GM12878 (cell line): Measurements from ENCODE around the gene GPC2. TPM values are rescaled to one million over a fixed set of nuclear protein-coding genes. Genes with fewer than 3 reads are reported as not detected.
A peak's percentile ranks its signal among the peaks of the same experiment; 100 is the strongest.

Experiments
- ATAC-seq: fragments of 200-7000 bp; cut with Tn5 transposase; 3 replicates; pipeline ENCODE4 v1.9.1; 2020; ENCODE audit warnings: mild to moderate bottlenecking, moderate library complexity
- BruUV-seq: library from RNA; stranded (reverse); fragments of 400-500 nt; replicated peaks from 2 replicates; lab custom pipeline; 2021; lab: Mats Ljungman, UMichigan
- CTCF ChIA-PET: fragments of 300-600 bp; sonication (Branson Sonifier 250); formaldehyde crosslinking; extraction: SDS; loops from one replicate; lab custom pipeline; 2021; ENCODE audit warnings: inconsistent platforms; lab: Yijun Ruan, JAX
- POLR2A ChIA-PET: fragments of 350-600 bp; formaldehyde crosslinking; extraction: SDS; loops from one replicate; lab custom pipeline; 2021; ENCODE audit warnings: inconsistent platforms; lab: Charles Lee
- RAD21 ChIA-PET: fragments of 300-600 bp; sonication (Branson Sonifier 250); formaldehyde crosslinking; loops from one replicate; lab custom pipeline; 2023; ENCODE audit warnings: antibody characterized with exemption; ENCODE audit not compliant: unreplicated experiment; lab: Charles Lee
- SMC1A ChIA-PET: fragments of 300-600 bp; sonication (Branson Sonifier 250); formaldehyde crosslinking; loops from one replicate; lab custom pipeline; 2023; ENCODE audit not compliant: unreplicated experiment, uncharacterized antibody; lab: Charles Lee
- DNase-seq: peaks from one replicate; pipeline ENCODE4 v3.0.0-alpha.2; 2011; ENCODE audit warnings: low read depth, low spot score
- FAIRE-seq: peaks from 3 replicates; lab custom pipeline; 2011; peaks lifted over from hg19 to GRCh38; lab: Jason Lieb, UNC
- H2AFZ ChIP-seq: 2 replicates; pipeline ENCODE4 v1.6.0; 2011; ENCODE audit warnings: low read depth, low read length, control low read depth; ENCODE audit not compliant: control insufficient read depth
- H3K27ac ChIP-seq: 2 replicates; pipeline ENCODE4 v1.5.1; 2011; ENCODE audit warnings: control low read depth; ENCODE audit not compliant: control insufficient read depth, insufficient read depth
- H3K27me3 ChIP-seq, 2 experiments: replicated peaks in 1 of 2; 2 replicates each; pipeline versions ENCODE4 v1.6.0 to v1.6.1; 2011; ENCODE audit warnings: low read length in 1 of 2; ENCODE audit not compliant: control insufficient read depth in 2 of 2, insufficient read depth in 2 of 2
- H3K36me3 ChIP-seq, 2 experiments: 2 replicates each; pipeline ENCODE4 v1.5.1; 2011; ENCODE audit warnings: low read length in 1 of 2; ENCODE audit not compliant: control insufficient read depth in 2 of 2, insufficient read depth in 2 of 2
- H3K4me1 ChIP-seq: 2 replicates; pipeline ENCODE4 v1.6.1; 2011; ENCODE audit warnings: mild to moderate bottlenecking, low read length, moderate library complexity, mixed read lengths; ENCODE audit not compliant: control insufficient read depth, insufficient read depth
- H3K4me2 ChIP-seq: 2 replicates; pipeline ENCODE4 v1.6.0; 2011; ENCODE audit warnings: control low read depth; ENCODE audit not compliant: control insufficient read depth, insufficient read depth
- H3K4me3 ChIP-seq: fragments of 200-600 bp; sonication (generic); 2 replicates; pipeline ENCODE4 v1.5.1; 2016
- H3K79me2 ChIP-seq: 2 replicates; pipeline ENCODE4 v1.6.0; 2011; ENCODE audit warnings: low read length; ENCODE audit not compliant: control insufficient read depth, insufficient read depth
- H3K9ac ChIP-seq: 2 replicates; pipeline ENCODE4 v1.8.0; 2011; ENCODE audit warnings: low read length, control low read depth, mixed read lengths; ENCODE audit not compliant: control insufficient read depth, insufficient read depth
- H3K9me3 ChIP-seq: replicated peaks from 3 replicates; pipeline ENCODE4 v1.5.1; 2011; ENCODE audit warnings: mild to moderate bottlenecking, low read length; ENCODE audit not compliant: control insufficient read depth, insufficient read depth
- H4K20me1 ChIP-seq: 2 replicates; pipeline ENCODE4 v1.6.0; 2011; ENCODE audit not compliant: control insufficient read depth, insufficient read depth
- BCL11A ChIP-seq: IDR thresholded peaks from 2 replicates; pipeline ENCODE4 v1.6.1; 2011; ENCODE audit warnings: low read depth, low read length
- FOS ChIP-seq: IDR thresholded peaks from 3 replicates; pipeline ENCODE4 v1.6.1; 2011; ENCODE audit warnings: borderline replicate concordance; ENCODE audit not compliant: insufficient read length; ENCODE audit errors: extremely low read depth
- RAD21 ChIP-seq: IDR thresholded peaks from 2 replicates; pipeline ENCODE4 v1.6.1; 2011; ENCODE audit warnings: mild to moderate bottlenecking, low read depth, low read length, moderate library complexity; ENCODE audit not compliant: insufficient read depth
- SP1 ChIP-seq: IDR thresholded peaks from one replicate; pipeline ENCODE4 v1.6.1; 2011; ENCODE audit warnings: low read depth, low read length
- TBL1XR1 ChIP-seq: IDR thresholded peaks from 2 replicates; pipeline ENCODE4 v1.6.1; 2012; ENCODE audit warnings: low read depth, low read length, improper control_type of control experiment
- TCF7 ChIP-seq: IDR thresholded peaks from 2 replicates; pipeline ENCODE4 v1.6.1; 2014; ENCODE audit warnings: antibody characterized with exemption, borderline replicate concordance
- WRNIP1 ChIP-seq: IDR thresholded peaks from 2 replicates; pipeline ENCODE4 v1.6.1; 2011; ENCODE audit warnings: low read depth, low read length, improper control_type of control experiment, borderline replicate concordance
- WGBS: methylation state at CpG from one replicate; pipeline ENCODE4 v1.1.6; 2016; ENCODE audit warnings: low lambda C conversion rate; ENCODE audit not compliant: insufficient replicate concordance, insufficient coverage; ENCODE audit errors: missing lambda C conversion rate; 5-methylcytosine and 5-hydroxymethylcytosine counted together
- in situ Hi-C: fragments of 300-500 bp; cut with MboI; formaldehyde crosslinking; loops from 9 replicates; pipeline ENCODE4 v1.14.3; 2018; ENCODE audit warnings: mixed read lengths
- intact Hi-C: fragments of 100-400 bp; cut with micrococcal nuclease; formaldehyde crosslinking; loops from one replicate; pipeline ENCODE4 v1.14.2; 2022; ENCODE audit not compliant: unreplicated experiment
- polyA plus RNA-seq, 11 experiments: library from polyadenylated mRNA; depleted of rRNA in 4 of 11; unstranded in 6 of 11; stranded (reverse) in 5 of 11; fragments of >200 nt; fragmentation: Nextera tagmentation in 4 of 11; fragmentation: Illumina TruSeq in 1 of 11; extraction: Ambion mirVana in 4 of 11; extraction: Trizol in 1 of 11; gene quantifications; 1 replicate in 1 of 11; 2 replicates in 10 of 11; pipeline versions ENCODE4 v1.2.1 to v1.2.3, GENCODE V29; 2011 to 2016; ENCODE audit warnings: inconsistent platforms in 2 of 11, missing spikeins in 2 of 11, low read depth in 1 of 11
- total RNA-seq, 4 experiments: library from RNA; depleted of rRNA in 3 of 4; stranded (reverse); fragments of >200 nt in 3 of 4; fragmentation: Illumina TruSeq in 1 of 4; extraction: Trizol in 1 of 4; gene quantifications; 2 replicates each; pipeline versions ENCODE4 v1.2.1 to v1.2.3, GENCODE V29; 2013 to 2021
- TF ChIP-seq, protein P1 (sequence below): fragments of 450-650 bp; IDR thresholded peaks from 2 replicates; pipeline ENCODE4 v1.6.1; 2017; ENCODE audit warnings: mild to moderate bottlenecking, moderate library complexity
- TF ChIP-seq, protein P2 (sequence below): fragments of 450-650 bp; IDR thresholded peaks from 2 replicates; pipeline ENCODE4 v1.6.1; 2016; ENCODE audit warnings: mild to moderate bottlenecking, moderate library complexity, borderline replicate concordance
- TF ChIP-seq, protein P3 (sequence below): fragments of 450-650 bp; IDR thresholded peaks from 2 replicates; pipeline ENCODE4 v1.6.1; 2017; ENCODE audit warnings: borderline replicate concordance

Gene GPC2
- total and polyA plus RNA-seq, 10 of the 15 experiments (the other 5 are each of a cell fraction or from before 2014, with no cell fraction given) = 0.19 to 6.3 (median 0.77) TPM

DNA sequence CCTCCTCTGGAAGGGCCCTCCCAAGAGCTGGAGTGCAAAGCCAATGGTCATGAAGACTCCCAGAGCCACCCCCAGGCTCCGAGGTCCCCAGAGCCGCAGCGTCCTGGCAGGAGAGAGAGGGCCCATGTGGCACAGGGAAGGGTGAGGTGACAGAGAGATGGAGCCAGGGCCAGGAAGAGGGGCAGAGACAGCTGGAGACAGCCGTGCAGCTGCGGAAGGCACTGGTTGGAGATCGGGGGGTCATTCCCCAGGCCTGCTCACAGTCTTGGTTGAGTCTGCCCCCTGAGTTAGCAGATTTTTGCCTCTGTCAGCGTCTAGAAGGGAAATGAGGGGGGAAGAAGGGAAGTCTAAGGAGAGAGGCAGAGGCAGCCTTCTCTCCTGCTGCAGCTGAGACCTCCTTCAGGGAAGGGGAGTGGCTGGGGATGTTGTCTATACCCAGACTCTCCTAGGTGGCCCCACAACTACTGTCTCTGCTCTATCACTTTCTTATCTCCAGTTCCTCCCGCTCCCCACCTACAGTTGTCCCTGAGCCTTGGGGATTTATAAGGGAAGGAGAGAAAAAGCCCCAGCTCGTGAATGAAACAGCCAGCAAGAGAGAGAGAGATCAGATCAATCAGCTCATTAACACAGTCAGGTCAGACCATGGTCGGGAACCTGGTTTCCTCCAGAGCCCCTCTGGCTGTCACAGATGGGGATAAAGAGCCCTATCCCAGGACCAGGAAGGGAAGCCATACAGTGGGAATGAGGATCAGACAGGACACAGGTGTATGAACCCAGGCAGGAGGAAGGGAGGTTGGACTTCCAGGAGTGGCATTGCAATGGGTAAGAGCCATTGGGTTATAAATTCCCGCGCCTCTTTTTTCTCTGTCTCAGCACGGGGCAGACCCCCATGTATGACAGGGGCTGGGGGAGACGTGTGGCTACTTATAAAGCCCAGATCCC, 9.9 kb downstream of the GPC2 start:
- POLR2A ChIA-PET = interaction anchor here (0.6 to 3.3 kb wide), 8 partner anchors 10 to 67 kb away, joined by 3 to 11 read pairs (median 3); partner anchors contain the start of genes GPC2, LAMTOR4 and STAG3
- no peaks in the 10 kb centered on the region for H3K36me3 ChIP-seq
- H3K27ac ChIP-seq = no peak overlapping the region
- RAD21 ChIA-PET = interaction anchor here (0.8 to 1.9 kb wide), 10 partner anchors 10 to 241 kb away, joined by 3 to 7 read pairs (median 4); partner anchors contain the start of genes GPC2, LAMTOR4 and STAG3
- intact Hi-C loops (no loop called here), in situ Hi-C loops (no loop called here)
- H4K20me1 ChIP-seq = no peaks in the 10 kb centered on the region
- ATAC-seq (peak; percentile 14; the same call in 1 of the 3 replicates), FAIRE-seq (peak; percentile 38), DNase-seq (no peak)
- H3K4me3 ChIP-seq = peak overlapping the region; percentile 60
- peaks cover 49% of the 10 kb centered on the region for H3K4me1 ChIP-seq
- peak overlapping the region; percentile 66 for H3K4me2 ChIP-seq
- CTCF ChIA-PET = interaction anchor here (0.9 to 2.1 kb wide), 9 partner anchors 8 to 54 kb away, joined by 3 to 8 read pairs (median 5); partner anchors contain the start of genes LAMTOR4 and TRAPPC14
- SMC1A ChIA-PET = interaction anchor here (1.1 to 2.0 kb wide), 6 partner anchors 13 to 54 kb away, joined by 3 to 7 read pairs (median 4); partner anchors contain the start of gene LAMTOR4
- peaks cover 4 to 6% of the 10 kb centered on the region in 2 experiments; a peak in 3 of 4 replicates for H3K27me3 ChIP-seq
- H3K9ac ChIP-seq = peak overlapping the region; percentile 41; the same call in 1 of the 2 replicates
- no TSS peak for BruUV-seq
- no peaks in the 10 kb centered on the region for H3K9me3 ChIP-seq
- 14% methylated on average over 12 of the region's 14 CpGs for WGBS
- no peaks in the 10 kb centered on the region for H3K79me2 ChIP-seq
- H2AFZ ChIP-seq = peak overlapping the region; percentile 39
- TF ChIP-seq, protein P1, sequence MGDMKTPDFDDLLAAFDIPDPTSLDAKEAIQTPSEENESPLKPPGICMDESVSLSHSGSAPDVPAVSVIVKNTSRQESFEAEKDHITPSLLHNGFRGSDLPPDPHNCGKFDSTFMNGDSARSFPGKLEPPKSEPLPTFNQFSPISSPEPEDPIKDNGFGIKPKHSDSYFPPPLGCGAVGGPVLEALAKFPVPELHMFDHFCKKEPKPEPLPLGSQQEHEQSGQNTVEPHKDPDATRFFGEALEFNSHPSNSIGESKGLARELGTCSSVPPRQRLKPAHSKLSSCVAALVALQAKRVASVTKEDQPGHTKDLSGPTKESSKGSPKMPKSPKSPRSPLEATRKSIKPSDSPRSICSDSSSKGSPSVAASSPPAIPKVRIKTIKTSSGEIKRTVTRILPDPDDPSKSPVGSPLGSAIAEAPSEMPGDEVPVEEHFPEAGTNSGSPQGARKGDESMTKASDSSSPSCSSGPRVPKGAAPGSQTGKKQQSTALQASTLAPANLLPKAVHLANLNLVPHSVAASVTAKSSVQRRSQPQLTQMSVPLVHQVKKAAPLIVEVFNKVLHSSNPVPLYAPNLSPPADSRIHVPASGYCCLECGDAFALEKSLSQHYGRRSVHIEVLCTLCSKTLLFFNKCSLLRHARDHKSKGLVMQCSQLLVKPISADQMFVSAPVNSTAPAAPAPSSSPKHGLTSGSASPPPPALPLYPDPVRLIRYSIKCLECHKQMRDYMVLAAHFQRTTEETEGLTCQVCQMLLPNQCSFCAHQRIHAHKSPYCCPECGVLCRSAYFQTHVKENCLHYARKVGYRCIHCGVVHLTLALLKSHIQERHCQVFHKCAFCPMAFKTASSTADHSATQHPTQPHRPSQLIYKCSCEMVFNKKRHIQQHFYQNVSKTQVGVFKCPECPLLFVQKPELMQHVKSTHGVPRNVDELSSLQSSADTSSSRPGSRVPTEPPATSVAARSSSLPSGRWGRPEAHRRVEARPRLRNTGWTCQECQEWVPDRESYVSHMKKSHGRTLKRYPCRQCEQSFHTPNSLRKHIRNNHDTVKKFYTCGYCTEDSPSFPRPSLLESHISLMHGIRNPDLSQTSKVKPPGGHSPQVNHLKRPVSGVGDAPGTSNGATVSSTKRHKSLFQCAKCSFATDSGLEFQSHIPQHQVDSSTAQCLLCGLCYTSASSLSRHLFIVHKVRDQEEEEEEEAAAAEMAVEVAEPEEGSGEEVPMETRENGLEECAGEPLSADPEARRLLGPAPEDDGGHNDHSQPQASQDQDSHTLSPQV = no peak
- no peak for TF ChIP-seq WRNIP1
- no peak for TF ChIP-seq RAD21
- no peak for TF ChIP-seq FOS
- TF ChIP-seq, protein P2, sequence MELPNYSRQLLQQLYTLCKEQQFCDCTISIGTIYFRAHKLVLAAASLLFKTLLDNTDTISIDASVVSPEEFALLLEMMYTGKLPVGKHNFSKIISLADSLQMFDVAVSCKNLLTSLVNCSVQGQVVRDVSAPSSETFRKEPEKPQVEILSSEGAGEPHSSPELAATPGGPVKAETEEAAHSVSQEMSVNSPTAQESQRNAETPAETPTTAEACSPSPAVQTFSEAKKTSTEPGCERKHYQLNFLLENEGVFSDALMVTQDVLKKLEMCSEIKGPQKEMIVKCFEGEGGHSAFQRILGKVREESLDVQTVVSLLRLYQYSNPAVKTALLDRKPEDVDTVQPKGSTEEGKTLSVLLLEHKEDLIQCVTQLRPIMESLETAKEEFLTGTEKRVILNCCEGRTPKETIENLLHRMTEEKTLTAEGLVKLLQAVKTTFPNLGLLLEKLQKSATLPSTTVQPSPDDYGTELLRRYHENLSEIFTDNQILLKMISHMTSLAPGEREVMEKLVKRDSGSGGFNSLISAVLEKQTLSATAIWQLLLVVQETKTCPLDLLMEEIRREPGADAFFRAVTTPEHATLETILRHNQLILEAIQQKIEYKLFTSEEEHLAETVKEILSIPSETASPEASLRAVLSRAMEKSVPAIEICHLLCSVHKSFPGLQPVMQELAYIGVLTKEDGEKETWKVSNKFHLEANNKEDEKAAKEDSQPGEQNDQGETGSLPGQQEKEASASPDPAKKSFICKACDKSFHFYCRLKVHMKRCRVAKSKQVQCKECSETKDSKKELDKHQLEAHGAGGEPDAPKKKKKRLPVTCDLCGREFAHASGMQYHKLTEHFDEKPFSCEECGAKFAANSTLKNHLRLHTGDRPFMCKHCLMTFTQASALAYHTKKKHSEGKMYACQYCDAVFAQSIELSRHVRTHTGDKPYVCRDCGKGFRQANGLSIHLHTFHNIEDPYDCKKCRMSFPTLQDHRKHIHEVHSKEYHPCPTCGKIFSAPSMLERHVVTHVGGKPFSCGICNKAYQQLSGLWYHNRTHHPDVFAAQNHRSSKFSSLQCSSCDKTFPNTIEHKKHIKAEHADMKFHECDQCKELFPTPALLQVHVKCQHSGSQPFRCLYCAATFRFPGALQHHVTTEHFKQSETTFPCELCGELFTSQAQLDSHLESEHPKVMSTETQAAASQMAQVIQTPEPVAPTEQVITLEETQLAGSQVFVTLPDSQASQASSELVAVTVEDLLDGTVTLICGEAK = no peak
- no peak for TF ChIP-seq TCF7
- TF ChIP-seq, protein P3, sequence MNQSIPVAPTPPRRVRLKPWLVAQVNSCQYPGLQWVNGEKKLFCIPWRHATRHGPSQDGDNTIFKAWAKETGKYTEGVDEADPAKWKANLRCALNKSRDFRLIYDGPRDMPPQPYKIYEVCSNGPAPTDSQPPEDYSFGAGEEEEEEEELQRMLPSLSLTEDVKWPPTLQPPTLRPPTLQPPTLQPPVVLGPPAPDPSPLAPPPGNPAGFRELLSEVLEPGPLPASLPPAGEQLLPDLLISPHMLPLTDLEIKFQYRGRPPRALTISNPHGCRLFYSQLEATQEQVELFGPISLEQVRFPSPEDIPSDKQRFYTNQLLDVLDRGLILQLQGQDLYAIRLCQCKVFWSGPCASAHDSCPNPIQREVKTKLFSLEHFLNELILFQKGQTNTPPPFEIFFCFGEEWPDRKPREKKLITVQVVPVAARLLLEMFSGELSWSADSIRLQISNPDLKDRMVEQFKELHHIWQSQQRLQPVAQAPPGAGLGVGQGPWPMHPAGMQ = no peak
- no peak for TF ChIP-seq TBL1XR1
- TF ChIP-seq SP1 = no peak
- TF ChIP-seq BCL11A = no peak
